Keratinocyte (primary cell): Measurements from ENCODE around the gene PPIP5K2. TPM values are rescaled to one million over a fixed set of nuclear protein-coding genes. Genes with fewer than 3 reads are reported as not detected.

Experiments used
- DNase-seq: peaks from one replicate; pipeline ENCODE4 v3.0.0-alpha.2; 2011; ENCODE audit warnings: low read depth, missing footprints, low spot score
- FAIRE-seq: peaks from 2 replicates; lab custom pipeline; 2011; peaks lifted over from hg19 to GRCh38; lab: Jason Lieb, UNC
- H2AFZ ChIP-seq: 2 replicates; pipeline ENCODE4 v1.6.0; 2012; ENCODE audit warnings: low read length, control low read depth, inconsistent platforms; ENCODE audit not compliant: control insufficient read depth
- H3K27ac ChIP-seq: 2 replicates; pipeline ENCODE4 v1.5.1; 2011; ENCODE audit warnings: low read length; ENCODE audit not compliant: control insufficient read depth, insufficient read depth
- H3K27me3 ChIP-seq: 3 replicates; pipeline ENCODE4 v1.6.0; 2011; ENCODE audit warnings: low read length; ENCODE audit not compliant: control insufficient read depth, insufficient read depth; ENCODE audit errors: extremely low read depth
- H3K36me3 ChIP-seq, 2 experiments: 2 replicates in 1 of 2; 3 replicates in 1 of 2; pipeline ENCODE4 v1.5.1; 2011; ENCODE audit warnings: low read length in 2 of 2, mild to moderate bottlenecking in 1 of 2; ENCODE audit not compliant: control insufficient read depth in 2 of 2, insufficient read depth in 2 of 2; ENCODE audit errors: extremely low read depth in 1 of 2
- H3K4me1 ChIP-seq: 3 replicates; pipeline ENCODE4 v1.5.1; 2011; ENCODE audit warnings: low read length; ENCODE audit not compliant: control insufficient read depth, insufficient read depth; ENCODE audit errors: extremely low read depth
- H3K4me2 ChIP-seq: 3 replicates; pipeline ENCODE4 v1.6.0; 2011; ENCODE audit warnings: low read depth, low read length; ENCODE audit not compliant: control insufficient read depth, insufficient read depth; ENCODE audit errors: extremely low read depth
- H3K4me3 ChIP-seq, 3 experiments: fragments of 200-600 bp in 1 of 3; sonication (generic) in 1 of 3; 2 replicates in 2 of 3; 3 replicates in 1 of 3; pipeline ENCODE4 v1.5.1; 2011 to 2016; ENCODE audit warnings: low read length in 3 of 3, mild to moderate bottlenecking in 3 of 3, control low read depth in 2 of 3, inconsistent platforms in 1 of 3, low read depth in 1 of 3, mixed read lengths in 1 of 3, mixed run types in 1 of 3, moderate library complexity in 1 of 3; ENCODE audit not compliant: control insufficient read depth in 2 of 3, insufficient read depth in 2 of 3; ENCODE audit errors: extremely low read depth in 1 of 3
- H3K79me2 ChIP-seq: 2 replicates; pipeline ENCODE4 v1.6.0; 2012; ENCODE audit warnings: low read length; ENCODE audit not compliant: control insufficient read depth, insufficient read depth
- H3K9ac ChIP-seq: 3 replicates; pipeline ENCODE4 v1.6.0; 2011; ENCODE audit warnings: low read length; ENCODE audit not compliant: control insufficient read depth, insufficient read depth; ENCODE audit errors: extremely low read depth
- H3K9me1 ChIP-seq: 3 replicates; pipeline ENCODE4 v1.6.0; 2011; ENCODE audit warnings: low read length; ENCODE audit not compliant: control insufficient read depth, insufficient read depth; ENCODE audit errors: extremely low read depth
- H3K9me3 ChIP-seq: 2 replicates; pipeline ENCODE4 v1.5.1; 2012; ENCODE audit warnings: low read depth, low read length; ENCODE audit not compliant: control insufficient read depth
- H4K20me1 ChIP-seq: 3 replicates; pipeline ENCODE4 v1.6.0; 2011; ENCODE audit warnings: low read length; ENCODE audit not compliant: control insufficient read depth, insufficient read depth; ENCODE audit errors: extremely low read depth
- EZH2 ChIP-seq: IDR thresholded peaks from one replicate; pipeline ENCODE4 v1.6.1; 2012; ENCODE audit warnings: inconsistent platforms, mild to moderate bottlenecking, low read length, moderate library complexity
- dilution Hi-C: fragments of 300-500 bp; cut with MboI; formaldehyde crosslinking; loops from one replicate; pipeline ENCODE4 v1.7.0; 2020; ENCODE audit warnings: low sequenced_read_pairs; ENCODE audit not compliant: extremely low pct_ligation_motif_present
- polyA plus RNA-seq, 5 experiments: library from polyadenylated mRNA; depleted of rRNA in 3 of 5; stranded (reverse) in 3 of 5; stranded (forward) in 1 of 5; unstranded in 1 of 5; fragments of >200 nt; gene quantifications; 1 replicate in 1 of 5; 2 replicates in 3 of 5; 3 replicates in 1 of 5; pipeline versions ENCODE4 v1.2.1 to v1.2.3, GENCODE V29; 2011 to 2012; ENCODE audit warnings: missing spikeins in 2 of 5, low read depth in 1 of 5, low replicate concordance in 1 of 5
- TF ChIP-seq, protein P1 (sequence below), 3 experiments: IDR thresholded peaks in 1 of 3; conservative IDR thresholded peaks in 1 of 3; optimal IDR thresholded peaks in 1 of 3; 2 replicates in 2 of 3; 3 replicates in 1 of 3; pipeline versions ENCODE3 to v1.5.1; 2011; ENCODE audit warnings: low read length in 3 of 3, mild to moderate bottlenecking in 3 of 3, moderate library complexity in 2 of 3, control low read depth in 1 of 3, inconsistent platforms in 1 of 3; ENCODE audit not compliant: insufficient read depth in 2 of 3; ENCODE audit errors: extremely low read depth in 1 of 3

PPIP5K2 gene
- polyA plus RNA-seq, 1 donor (not counting 4 experiments of a cell fraction or from before 2014, with no cell fraction given): 27.8 TPM

DNA sequence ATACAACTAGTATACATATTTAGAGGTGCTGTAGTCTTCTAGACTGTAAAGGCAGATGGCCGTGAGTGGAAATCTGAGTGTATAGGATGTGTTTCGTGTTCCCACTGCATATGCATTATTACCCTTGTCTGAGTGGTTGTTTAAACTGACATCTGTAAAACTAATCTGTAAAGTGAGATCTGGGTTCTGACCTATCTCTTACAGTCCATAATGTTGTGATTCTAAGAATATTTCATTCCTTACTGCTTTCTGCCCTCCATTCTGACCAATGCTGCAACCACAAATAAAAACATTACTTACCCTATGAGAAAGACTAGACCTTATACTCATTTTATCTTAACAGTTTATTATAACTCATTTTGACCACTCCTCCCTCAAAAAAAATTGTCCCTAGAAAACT lies 90.9 kb downstream of the PPIP5K2 start:
- H3K27ac ChIP-seq: no peak overlapping the region
- no peaks in the 10 kb centered on the region for H3K36me3 ChIP-seq
- DNase-seq: no peak
- H3K9ac ChIP-seq: no peak overlapping the region
- no peak for FAIRE-seq
- no peaks in the 10 kb centered on the region for H3K79me2 ChIP-seq
- no peaks in the 10 kb centered on the region for H3K9me3 ChIP-seq
- no peak overlapping the region for H2AFZ ChIP-seq
- H4K20me1 ChIP-seq: no peaks in the 10 kb centered on the region
- no peaks in the 10 kb centered on the region for H3K9me1 ChIP-seq
- H3K4me2 ChIP-seq: no peak overlapping the region
- H3K4me3 ChIP-seq: no peak overlapping the region
- dilution Hi-C loops: no loop called here
- H3K4me1 ChIP-seq: no peaks in the 10 kb centered on the region
- TF ChIP-seq EZH2: no peak
- TF ChIP-seq, protein P1, sequence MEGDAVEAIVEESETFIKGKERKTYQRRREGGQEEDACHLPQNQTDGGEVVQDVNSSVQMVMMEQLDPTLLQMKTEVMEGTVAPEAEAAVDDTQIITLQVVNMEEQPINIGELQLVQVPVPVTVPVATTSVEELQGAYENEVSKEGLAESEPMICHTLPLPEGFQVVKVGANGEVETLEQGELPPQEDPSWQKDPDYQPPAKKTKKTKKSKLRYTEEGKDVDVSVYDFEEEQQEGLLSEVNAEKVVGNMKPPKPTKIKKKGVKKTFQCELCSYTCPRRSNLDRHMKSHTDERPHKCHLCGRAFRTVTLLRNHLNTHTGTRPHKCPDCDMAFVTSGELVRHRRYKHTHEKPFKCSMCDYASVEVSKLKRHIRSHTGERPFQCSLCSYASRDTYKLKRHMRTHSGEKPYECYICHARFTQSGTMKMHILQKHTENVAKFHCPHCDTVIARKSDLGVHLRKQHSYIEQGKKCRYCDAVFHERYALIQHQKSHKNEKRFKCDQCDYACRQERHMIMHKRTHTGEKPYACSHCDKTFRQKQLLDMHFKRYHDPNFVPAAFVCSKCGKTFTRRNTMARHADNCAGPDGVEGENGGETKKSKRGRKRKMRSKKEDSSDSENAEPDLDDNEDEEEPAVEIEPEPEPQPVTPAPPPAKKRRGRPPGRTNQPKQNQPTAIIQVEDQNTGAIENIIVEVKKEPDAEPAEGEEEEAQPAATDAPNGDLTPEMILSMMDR (optimal IDR thresholded peaks at IDR 0.05 in 1 of 3, IDR thresholded peaks at IDR 0.05 in 1 of 3, conservative IDR thresholded peaks at IDR 0.05 in 1 of 3; ENCODE audit: extremely low read depth in 1 of 3, insufficient read depth in 2 of 3, low read length in 3 of 3): no peak
- no peaks in the 10 kb centered on the region for H3K27me3 ChIP-seq

DNA sequence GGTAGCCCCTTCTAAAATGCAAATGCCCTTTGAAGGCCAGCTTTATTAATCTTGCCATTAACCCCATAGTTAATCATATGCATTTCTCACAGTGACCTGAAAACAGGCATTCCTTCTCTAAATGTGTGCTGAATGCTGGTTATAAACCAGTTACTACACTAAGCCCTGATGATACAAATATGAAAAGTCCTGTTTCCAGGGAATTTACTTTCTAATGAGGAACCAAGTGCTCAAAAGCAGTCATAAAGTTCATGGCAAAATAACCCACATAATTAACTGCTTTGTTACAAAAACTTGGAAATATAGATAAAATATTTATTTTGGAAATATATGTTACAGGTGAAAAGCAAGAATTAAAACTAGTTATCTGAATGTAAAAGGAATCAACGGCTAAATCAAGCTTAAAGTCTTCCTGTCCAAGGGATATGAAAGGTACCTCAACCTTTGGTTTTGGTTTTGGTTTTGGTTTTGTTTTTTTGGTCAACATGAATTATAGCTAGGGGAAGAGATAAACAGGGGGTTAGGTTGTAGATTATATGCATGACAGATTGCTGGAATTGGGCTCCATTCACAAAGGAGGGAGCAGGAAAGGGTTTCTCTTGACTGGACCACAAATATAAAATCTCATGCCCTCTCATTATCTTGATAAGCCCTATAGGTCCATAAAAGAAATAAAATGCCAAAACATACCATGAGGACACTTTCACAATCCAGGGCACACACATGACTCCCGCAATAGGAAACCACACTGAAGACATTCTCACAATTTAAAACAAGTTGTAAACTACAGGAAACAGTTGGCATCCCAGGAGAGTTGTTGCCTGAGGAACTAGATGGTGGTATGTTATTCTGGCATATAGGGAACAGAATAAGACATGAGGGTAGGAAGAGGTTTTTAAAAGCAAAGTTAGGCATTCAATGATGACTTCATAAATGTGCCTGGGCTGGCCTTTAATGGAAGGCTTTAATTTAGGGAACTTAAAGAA lies 91.8 kb downstream of the PPIP5K2 start:
- DNase-seq (no peak), FAIRE-seq (no peak)
- Histone ChIP-seq H3K27ac (no peak overlapping the region), H3K4me2 (no peak overlapping the region), H3K9me1 (no peaks in the 10 kb centered on the region), H3K79me2 (no peaks in the 10 kb centered on the region), H3K4me1 (no peaks in the 10 kb centered on the region), H2AFZ (no peak overlapping the region), H3K9me3 (no peaks in the 10 kb centered on the region), H4K20me1 (no peaks in the 10 kb centered on the region), H3K9ac (no peak overlapping the region), H3K36me3 (no peaks in the 10 kb centered on the region), H3K4me3 (no peak overlapping the region), H3K27me3 (no peaks in the 10 kb centered on the region)
- dilution Hi-C loops: no loop called here
- no peak for TF ChIP-seq EZH2
- TF ChIP-seq, protein P1 (optimal IDR thresholded peaks at IDR 0.05 in 1 of 3, IDR thresholded peaks at IDR 0.05 in 1 of 3, conservative IDR thresholded peaks at IDR 0.05 in 1 of 3; ENCODE audit: extremely low read depth in 1 of 3, insufficient read depth in 2 of 3, low read length in 3 of 3): no peak
